MCF 10A (cell line): ENCODE data around the gene DCAF6. TPM values are rescaled to one million over a fixed set of nuclear protein-coding genes. Genes with fewer than 3 reads are reported as not detected.
A peak's percentile ranks its signal among the peaks of the same experiment; 100 is the strongest.

Experiments used
- BruUV-seq: library from RNA; stranded (reverse); fragments of 400-500 nt; replicated peaks from 2 replicates; lab custom pipeline; 2021; lab: Mats Ljungman, UMichigan
- CTCF ChIA-PET: fragments of 300-600 bp; sonication (Branson Sonifier 250); formaldehyde crosslinking; extraction: SDS; loops from one replicate; lab custom pipeline; 2021; ENCODE audit warnings: antibody characterized with exemption, inconsistent platforms; lab: Yijun Ruan, JAX
- POLR2A ChIA-PET: fragments of 300-600, 350-650 bp; sonication (Branson Sonifier 250); formaldehyde crosslinking; extraction: SDS; loops from one replicate; lab custom pipeline; 2020; ENCODE audit warnings: antibody characterized with exemption, inconsistent platforms; lab: Yijun Ruan, JAX
- DNase-seq: peaks from one replicate; pipeline ENCODE4 v3.0.0-alpha.2; 2018; ENCODE audit not compliant: unreplicated experiment
- H3K27ac Mint-ChIP-seq: one replicate; pipeline ENCODE4 v1.8.0; 2022; ENCODE audit warnings: mild to moderate bottlenecking, low read depth, mixed read lengths; ENCODE audit not compliant: unreplicated experiment
- H3K27me3 Mint-ChIP-seq: one replicate; pipeline ENCODE4 v1.8.0; 2022; ENCODE audit warnings: mixed read lengths; ENCODE audit not compliant: insufficient read depth, unreplicated experiment
- H3K36me3 Mint-ChIP-seq: one replicate; pipeline ENCODE4 v1.8.0; 2022; ENCODE audit warnings: mild to moderate bottlenecking, moderate library complexity, mixed read lengths; ENCODE audit not compliant: insufficient read depth, unreplicated experiment
- H3K4me1 Mint-ChIP-seq: one replicate; pipeline ENCODE4 v1.8.0; 2022; ENCODE audit warnings: mixed read lengths; ENCODE audit not compliant: insufficient read depth, unreplicated experiment
- H3K4me3 Mint-ChIP-seq: one replicate; pipeline ENCODE4 v1.8.0; 2022; ENCODE audit warnings: mild to moderate bottlenecking, moderate library complexity, mixed read lengths; ENCODE audit not compliant: unreplicated experiment
- H3K9me3 Mint-ChIP-seq: one replicate; pipeline ENCODE4 v1.8.0; 2022; ENCODE audit warnings: mixed read lengths; ENCODE audit not compliant: unreplicated experiment
- CTCF ChIP-seq: fragments of 200-600 bp; IDR thresholded peaks from one replicate; pipeline ENCODE4 v1.8.0; 2022; ENCODE audit warnings: antibody characterized with exemption, mild to moderate bottlenecking; ENCODE audit not compliant: unreplicated experiment
- intact Hi-C: fragments of 100-400 bp; cut with micrococcal nuclease; formaldehyde crosslinking; loops from 2 replicates; pipeline ENCODE4 v1.14.1; 2022
- total RNA-seq: library from RNA; stranded (reverse); gene quantifications from 2 replicates; pipeline ENCODE4 v1.2.3, GENCODE V29; 2022

The DCAF6 gene
- total RNA-seq, 1 experiment from 2014 or later: 57.2 TPM

- DNase-seq: no peak
- Mint-ChIP-seq H3K27ac (no peak overlapping the region), H3K4me1 (peaks cover 41% of the 10 kb centered on the region), H3K27me3 (no peaks in the 10 kb centered on the region), H3K4me3 (no peak overlapping the region), H3K36me3 (peaks cover 43% of the 10 kb centered on the region), H3K9me3 (peaks cover 8% of the 10 kb centered on the region)
- no peak for TF ChIP-seq CTCF
- intact Hi-C loops: no loop called here
- ChIA-PET CTCF (interaction anchor here (0.6 to 1.4 kb wide), 2 partner anchors 134 to 373 kb away, joined by 3 to 4 read pairs; no protein-coding TSS in a partner anchor), POLR2A (interaction anchor here (2.8 to 2.9 kb wide), 2 partner anchors 11 to 14 kb away, joined by 19 to 21 read pairs; partner anchors contain the start of genes DCAF6 and MPC2)
- no TSS peak for BruUV-seq
Observed at GRCh38 chr1:167949785-167950184, 13.3 kb downstream of the DCAF6 start.

- ChIA-PET CTCF (no interaction called here), POLR2A (interaction anchor here (0.8 to 2.9 kb wide), 3 partner anchors 12 to 20 kb away, joined by 3 to 21 read pairs (median 19); partner anchors contain the start of genes DCAF6 and MPC2)
- H3K4me1 Mint-ChIP-seq: peaks cover 41% of the 10 kb centered on the region
- peaks cover 8% of the 10 kb centered on the region for H3K9me3 Mint-ChIP-seq
- H3K27ac Mint-ChIP-seq: no peak overlapping the region
- H3K36me3 Mint-ChIP-seq: peaks cover 50% of the 10 kb centered on the region
- no peaks in the 10 kb centered on the region for H3K27me3 Mint-ChIP-seq
- no TSS peak for BruUV-seq
- no peak for TF ChIP-seq CTCF
- intact Hi-C loops: no loop called here
- H3K4me3 Mint-ChIP-seq: no peak overlapping the region
- DNase-seq: no peak
Observed at GRCh38 chr1:167950569-167950968, 14.1 kb downstream of the DCAF6 start.

- POLR2A ChIA-PET: interaction anchor here (0.6 to 2.2 kb wide), 6 partner anchors 8 to 160 kb away, joined by 3 to 7 read pairs (median 4); partner anchors contain the start of genes DCAF6 and MPC2
- Mint-ChIP-seq H3K4me1 (peaks cover 22% of the 10 kb centered on the region), H3K27ac (peak overlapping the region; percentile 42), H3K4me3 (no peak overlapping the region), H3K27me3 (no peaks in the 10 kb centered on the region), H3K9me3 (peaks cover 8% of the 10 kb centered on the region), H3K36me3 (peaks cover 58% of the 10 kb centered on the region)
- TF ChIP-seq CTCF: no peak
- intact Hi-C loops: no loop called here
- no peak for DNase-seq
- no TSS peak for BruUV-seq
- CTCF ChIA-PET: interaction anchor here (0.6 kb wide), 3 partner anchors 137 to 1037 kb away, joined by 3 to 4 read pairs (median 3); no protein-coding TSS in a partner anchor
Observed at GRCh38 chr1:167955915-167956314, 19.4 kb downstream of the DCAF6 start.

GRCh38 chr1:167957710-167958109 lies 21.2 kb downstream of the DCAF6 start:
- no peak for TF ChIP-seq CTCF
- Mint-ChIP-seq H3K9me3 (peaks cover 1% of the 10 kb centered on the region), H3K4me3 (no peak overlapping the region), H3K36me3 (peaks cover 54% of the 10 kb centered on the region), H3K27ac (peak overlapping the region; percentile 67), H3K4me1 (peaks cover 8% of the 10 kb centered on the region), H3K27me3 (no peaks in the 10 kb centered on the region)
- peak; percentile 13 for DNase-seq
- intact Hi-C loops: no loop called here
- POLR2A ChIA-PET: interaction anchor here (0.8 to 1.4 kb wide), 2 partner anchors 16 to 22 kb away, joined by 3 to 5 read pairs; partner anchors contain the start of gene DCAF6
- no TSS peak for BruUV-seq
- CTCF ChIA-PET: interaction anchor here (0.5 to 0.7 kb wide), 3 partner anchors 125 to 192 kb away, joined by 3 to 5 read pairs (median 3); no protein-coding TSS in a partner anchor
